Measurements from ENCODE around the gene RIMBP2.

Gene RIMBP2

GRCh38 chr12:130374083-130374482 lies 342.0 kb downstream of the RIMBP2 start:
- no peak for DNase-seq (ENCODE audit: low spot score)

- no peak for DNase-seq (ENCODE audit: low spot score)
Measured at GRCh38 chr12:130372936-130373335, 343.2 kb downstream of the RIMBP2 start.

- no peak for DNase-seq (ENCODE audit: low spot score)
Measured at GRCh38 chr12:130371296-130371695, 344.8 kb downstream of the RIMBP2 start.

GRCh38 chr12:130369816-130370215 lies 346.3 kb downstream of the RIMBP2 start:
- DNase-seq (ENCODE audit: low spot score): no peak

- DNase-seq (ENCODE audit: low spot score): no peak
Measured at GRCh38 chr12:130367523-130367922, 348.6 kb downstream of the RIMBP2 start.

- no peak for DNase-seq (ENCODE audit: low spot score)
Measured at GRCh38 chr12:130367003-130367402, 349.1 kb downstream of the RIMBP2 start.

GRCh38 chr12:130366159-130366558 lies 349.9 kb downstream of the RIMBP2 start:
- no peak for DNase-seq (ENCODE audit: low spot score)

GRCh38 chr12:130364578-130364977 lies 351.5 kb downstream of the RIMBP2 start:
- DNase-seq (ENCODE audit: low spot score): no peak

GRCh38 chr12:130362060-130362459 lies 354.0 kb downstream of the RIMBP2 start:
- DNase-seq (ENCODE audit: low spot score): no peak

- no peak for DNase-seq (ENCODE audit: low spot score)
Measured at GRCh38 chr12:130357729-130358330, 358.3 kb downstream of the RIMBP2 start.

- no peak for DNase-seq (ENCODE audit: low spot score)
Measured at GRCh38 chr12:130357241-130357640, 358.9 kb downstream of the RIMBP2 start.

- no peak for DNase-seq (ENCODE audit: low spot score)
Measured at GRCh38 chr12:130356222-130356621, 359.9 kb downstream of the RIMBP2 start.

- DNase-seq (ENCODE audit: low spot score): no peak
Measured at GRCh38 chr12:130354407-130354806, 361.7 kb downstream of the RIMBP2 start.

- no peak for DNase-seq (ENCODE audit: low spot score)
Measured at GRCh38 chr12:130353081-130353480, 363.0 kb downstream of the RIMBP2 start.

GRCh38 chr12:130351326-130351725 lies 364.8 kb downstream of the RIMBP2 start:
- no peak for DNase-seq (ENCODE audit: low spot score)

- DNase-seq (ENCODE audit: low spot score): no peak
Measured at GRCh38 chr12:130350715-130351114, 365.4 kb downstream of the RIMBP2 start.

GRCh38 chr12:130347588-130347987 lies 368.5 kb downstream of the RIMBP2 start:
- no peak for DNase-seq (ENCODE audit: low spot score)

Measured in NAMALWA (cell line).